K562 (cell line): Measurements from ENCODE around the gene RPF1. TPM values are rescaled to one million over a fixed set of nuclear protein-coding genes. Genes with fewer than 3 reads are reported as not detected.

Experiments used
- ATAC-seq: fragments of 200-7000 bp; cut with Tn5 transposase; 3 replicates; pipeline ENCODE4 v1.9.1; 2020; ENCODE audit warnings: moderate library complexity
- BruUV-seq: library from RNA; stranded (reverse); fragments of 400-500 nt; replicated peaks from 2 replicates; lab custom pipeline; 2021; lab: Mats Ljungman, UMichigan
- CTCF ChIA-PET: fragments of 300-600 bp; formaldehyde crosslinking; extraction: SDS; loops from one replicate; lab custom pipeline; 2021; ENCODE audit warnings: low intra/inter-chr PET ratio; lab: Yijun Ruan, JAX
- POLR2A ChIA-PET: fragments of 300-600, 350-650 bp; sonication (Branson Sonifier 250); formaldehyde crosslinking; extraction: SDS; loops from one replicate; lab custom pipeline; 2021; ENCODE audit warnings: antibody characterized with exemption, inconsistent platforms; lab: Yijun Ruan, JAX
- DNase-seq, 4 experiments: peaks; one replicate each; pipeline versions ENCODE4 v3.0.0 to v3.0.0-alpha.2; 2011 to 2018; ENCODE audit warnings: low spot score in 3 of 4, mixed read lengths in 3 of 4; ENCODE audit errors: extremely low read depth in 1 of 4
- FAIRE-seq: peaks from 2 replicates; lab custom pipeline; 2011; peaks lifted over from hg19 to GRCh38; lab: Jason Lieb, UNC
- H2AFZ ChIP-seq: 2 replicates; pipeline ENCODE4 v1.6.0; 2011; ENCODE audit warnings: low read depth, low read length, control low read depth, inconsistent platforms
- H3K27ac ChIP-seq: fragments of 200-600 bp; 3 replicates; pipeline ENCODE4 v1.8.0; 2011; ENCODE audit warnings: low read depth, mild to moderate bottlenecking, control low read depth, inconsistent platforms, low read length, moderate library complexity, mixed read lengths; ENCODE audit errors: extremely low read depth
- H3K27me3 ChIP-seq, 2 experiments: fragments of 300-600 bp in 1 of 2; 2 replicates in 1 of 2; 3 replicates in 1 of 2; pipeline versions ENCODE4 v1.6.0 to v1.8.0; 2011; ENCODE audit warnings: inconsistent platforms in 2 of 2, low read length in 2 of 2, mild to moderate bottlenecking in 1 of 2, mixed read lengths in 1 of 2, moderate library complexity in 1 of 2; ENCODE audit not compliant: control insufficient read depth in 2 of 2, insufficient read depth in 2 of 2
- H3K36me3 ChIP-seq: fragments of 300-600 bp; 3 replicates; pipeline ENCODE4 v1.8.0; 2011; ENCODE audit warnings: mild to moderate bottlenecking, low read length, inconsistent platforms; ENCODE audit not compliant: control insufficient read depth, insufficient read depth
- H3K4me1 ChIP-seq, 2 experiments: fragments of 200-600 bp in 1 of 2; replicated peaks in 1 of 2; 2 replicates in 1 of 2; 3 replicates in 1 of 2; pipeline versions ENCODE4 v1.5.1 to v1.8.0; 2011; ENCODE audit warnings: inconsistent platforms in 2 of 2, low read length in 2 of 2, mild to moderate bottlenecking in 1 of 2, mixed read lengths in 1 of 2, moderate library complexity in 1 of 2; ENCODE audit not compliant: control insufficient read depth in 2 of 2, insufficient read depth in 2 of 2
- H3K4me2 ChIP-seq: 2 replicates; pipeline ENCODE4 v1.6.1; 2011; ENCODE audit warnings: low read length, control low read depth, inconsistent platforms, mixed read lengths; ENCODE audit not compliant: insufficient read depth
- H3K4me3 ChIP-seq: fragments of 200-600 bp; sonication (generic), shearing (Covaris generic); 2 replicates; pipeline ENCODE4 v1.5.1; 2016; ENCODE audit warnings: control low read depth, inconsistent platforms
- H3K79me2 ChIP-seq: fragments of 200-600 bp; 3 replicates; pipeline ENCODE4 v1.8.0; 2011; ENCODE audit warnings: low read length, inconsistent platforms; ENCODE audit not compliant: control insufficient read depth, insufficient read depth
- H3K9ac ChIP-seq, 2 experiments: 2 replicates each; pipeline versions ENCODE4 v1.6.0 to v1.6.1; 2011; ENCODE audit warnings: low read depth in 2 of 2, low read length in 2 of 2, control low read depth in 1 of 2, inconsistent platforms in 1 of 2, mild to moderate bottlenecking in 1 of 2, mixed read lengths in 1 of 2; ENCODE audit not compliant: insufficient read depth in 1 of 2
- H3K9me1 ChIP-seq: one replicate; pipeline ENCODE4 v1.6.0; 2011; ENCODE audit warnings: inconsistent platforms, mild to moderate bottlenecking, low read length, moderate library complexity; ENCODE audit not compliant: control insufficient read depth, insufficient read depth
- H3K9me3 ChIP-seq: replicated peaks from 2 replicates; pipeline ENCODE4 v1.5.1; 2011; ENCODE audit warnings: low read depth, low read length, inconsistent platforms; ENCODE audit not compliant: control insufficient read depth, insufficient read depth
- H4K20me1 ChIP-seq: replicated peaks from 2 replicates; pipeline ENCODE4 v1.6.1; 2011; ENCODE audit warnings: low read length, inconsistent platforms, mixed read lengths; ENCODE audit not compliant: control insufficient read depth, insufficient read depth
- DACH1 ChIP-seq: fragments of 450-650 bp; IDR thresholded peaks from 2 replicates; pipeline ENCODE4 v1.6.1; 2018; ENCODE audit not compliant: partially characterized antibody
- EP400 ChIP-seq: fragments of 450-650 bp; IDR thresholded peaks from 2 replicates; pipeline ENCODE4 v1.6.1; 2017; ENCODE audit warnings: antibody characterized with exemption, mild to moderate bottlenecking, moderate library complexity
- HDAC3 ChIP-seq: fragments of 450-650 bp; IDR thresholded peaks from 2 replicates; pipeline ENCODE4 v1.6.1; 2018; ENCODE audit warnings: borderline replicate concordance, mild to moderate bottlenecking, moderate library complexity; ENCODE audit not compliant: partially characterized antibody
- HMG20B ChIP-seq: fragments of 250-450 bp; sonication (Bioruptor Pico); IDR thresholded peaks from 2 replicates; pipeline ENCODE4 v1.5.0; 2021; ENCODE audit warnings: mild to moderate bottlenecking
- MYBL2 ChIP-seq, 2 experiments: fragments of 450-650 bp in 1 of 2; sonication (generic) in 1 of 2; formaldehyde crosslinking in 1 of 2; IDR thresholded peaks; 2 replicates each; pipeline versions ENCODE4 v1.6.1 to v1.8.1; 2017 to 2022; ENCODE audit warnings: borderline replicate concordance in 1 of 2, inconsistent platforms in 1 of 2, low read depth in 1 of 2, mild to moderate bottlenecking in 1 of 2, missing genetic modification reagents in 1 of 2, moderate library complexity in 1 of 2
- NRF1 ChIP-seq, 2 experiments: fragments of 450-650 bp; IDR thresholded peaks in 1 of 2; conservative IDR thresholded peaks in 1 of 2; 2 replicates each; pipeline ENCODE4 v1.6.1; 2014; ENCODE audit warnings: mild to moderate bottlenecking in 2 of 2
- RAD21 ChIP-seq, 2 experiments: fragments of 250-450 bp in 1 of 2; fragments of 450-650 bp in 1 of 2; sonication (Bioruptor Pico) in 1 of 2; formaldehyde crosslinking in 1 of 2; IDR thresholded peaks in 1 of 2; conservative IDR thresholded peaks in 1 of 2; 2 replicates each; pipeline versions ENCODE4 v1.4.0 to v1.8.0; 2020 to 2022; ENCODE audit warnings: mild to moderate bottlenecking in 2 of 2, moderate library complexity in 1 of 2
- RFX1 ChIP-seq: fragments of 450-650 bp; IDR thresholded peaks from 2 replicates; pipeline ENCODE4 v1.6.1; 2016; ENCODE audit warnings: mild to moderate bottlenecking, moderate library complexity
- TEAD1 ChIP-seq, 2 experiments: fragments of 450-650 bp in 1 of 2; sonication (generic) in 1 of 2; formaldehyde crosslinking; IDR thresholded peaks; 2 replicates each; pipeline versions ENCODE4 v1.4.0 to v1.8.0; 2020 to 2022; ENCODE audit warnings: mild to moderate bottlenecking in 2 of 2, missing genetic modification reagents in 1 of 2
- ZKSCAN3 ChIP-seq: fragments of 250-450 bp; sonication (Bioruptor Pico); IDR thresholded peaks from 2 replicates; pipeline ENCODE4 v1.4.0; 2020
- ZNF41 ChIP-seq: fragments of 250-450 bp; sonication (Bioruptor Pico); conservative IDR thresholded peaks from 2 replicates; pipeline ENCODE4 v1.4.0; 2020; ENCODE audit warnings: mild to moderate bottlenecking
- ZNF444 ChIP-seq: fragments of 250-450 bp; sonication (Bioruptor Pico); IDR thresholded peaks from 2 replicates; pipeline ENCODE4 v1.4.0; 2020; ENCODE audit warnings: mild to moderate bottlenecking, moderate library complexity
- WGBS: fragments of 100-300 bp; shearing (Covaris generic); methylation state at CpG from one replicate; pipeline ENCODE4 v1.1.6; 2016; ENCODE audit warnings: low coverage, mixed read lengths; ENCODE audit not compliant: insufficient coverage; ENCODE audit errors: missing lambda C conversion rate; 5-methylcytosine and 5-hydroxymethylcytosine counted together
- in situ Hi-C: fragments of 300-500 bp; cut with MboI; formaldehyde crosslinking; loops from 4 replicates; pipeline ENCODE4 v1.15.0; 2018; ENCODE audit warnings: inconsistent platforms, mixed read lengths
- intact Hi-C: fragments of 100-400 bp; cut with micrococcal nuclease; formaldehyde crosslinking; loops from 2 replicates; pipeline ENCODE4 v1.14.2; 2022
- polyA plus RNA-seq, 8 experiments: library from polyadenylated mRNA; depleted of rRNA in 4 of 8; stranded (reverse) in 5 of 8; unstranded in 3 of 8; fragments of >200 nt; fragmentation: Nextera tagmentation in 2 of 8; fragmentation: Illumina TruSeq in 1 of 8; extraction: Ambion mirVana in 2 of 8; extraction: Trizol in 1 of 8; gene quantifications; 2 replicates each; pipeline versions ENCODE4 v1.2.1 to v1.2.3, GENCODE V29; 2011 to 2014; ENCODE audit warnings: inconsistent platforms in 1 of 8, missing spikeins in 1 of 8
- total RNA-seq, 7 experiments: library from RNA; depleted of rRNA in 6 of 7; stranded (reverse); fragments of >200 nt in 6 of 7; fragmentation: Illumina TruSeq in 2 of 7; extraction: Trizol in 2 of 7; gene quantifications; 2 replicates each; pipeline versions ENCODE4 v1.2.1 to v1.2.3, GENCODE V29; 2011 to 2021; ENCODE audit warnings: low replicate concordance in 1 of 7

The RPF1 gene
- total and polyA plus RNA-seq, 9 of the 15 experiments (the other 6 are each of a cell fraction or from before 2014, with no cell fraction given) = 52.4 to 156 (median 90.2) TPM

- FAIRE-seq (no peak), ATAC-seq (no peak)
Measured at GRCh38 chr1:84480650-84481049, 1.6 kb downstream of the RPF1 start.

More at GRCh38 chr1:84480650-84481049, 1.6 kb downstream of the RPF1 start:
- no peak overlapping the region; the same call in 2 of the 3 replicates for H3K27ac ChIP-seq
- peaks cover 0 to 5% of the 10 kb centered on the region in 2 experiments; a peak in 2 of 5 replicates for H3K4me1 ChIP-seq
- peaks cover 9% of the 10 kb centered on the region; the same call in 1 of the 2 replicates for H4K20me1 ChIP-seq
- 27% methylated on average over 4 of the region's 4 CpGs for WGBS
- no peaks in the 10 kb centered on the region; a peak in 1 of 5 replicates for H3K27me3 ChIP-seq
- DNase-seq = no peak
- H2AFZ ChIP-seq = no peak overlapping the region
- H3K9me3 ChIP-seq = peaks cover 9% of the 10 kb centered on the region
- BruUV-seq = no TSS peak
- H3K9me1 ChIP-seq = no peaks in the 10 kb centered on the region
- peaks cover 58% of the 10 kb centered on the region for H3K79me2 ChIP-seq
- H3K4me2 ChIP-seq = peak overlapping the region; percentile 95; the same call in 1 of the 2 replicates
- peaks cover 39% of the 10 kb centered on the region for H3K36me3 ChIP-seq
- CTCF ChIA-PET = no interaction called here
- in situ Hi-C loops = no loop called here
- no peak for TF ChIP-seq HDAC3
- no peak for TF ChIP-seq TEAD1 (CRISPR knock-in tag; IDR thresholded peaks at IDR 0.05)
- TF ChIP-seq DACH1 = no peak
- no peak for TF ChIP-seq NRF1 (conservative IDR thresholded peaks at IDR 0.05 in 1 of 2, IDR thresholded peaks at IDR 0.05 in 1 of 2)
- no peak for TF ChIP-seq EP400
- TF ChIP-seq RFX1 = no peak
- no peak for TF ChIP-seq HMG20B (CRISPR knock-in tag)
- TF ChIP-seq ZNF41 = no peak
- TF ChIP-seq MYBL2 (IDR thresholded peaks at IDR 0.05; ENCODE audit: low read depth) = no peak
- no peak for TF ChIP-seq MYBL2 (CRISPR knock-in tag; IDR thresholded peaks at IDR 0.05; ENCODE audit: borderline replicate concordance)
- no peak for TF ChIP-seq RAD21 (CRISPR knock-in tag; conservative IDR thresholded peaks at IDR 0.05 in 1 of 2, IDR thresholded peaks at IDR 0.05 in 1 of 2)
- no peak for TF ChIP-seq ZKSCAN3 (CRISPR knock-in tag)
- TF ChIP-seq ZNF444 (CRISPR knock-in tag) = no peak
- TF ChIP-seq, all 486 proteins: peak for 0
- intact Hi-C loops = no loop called here
- peak overlapping the region in 1 of 2 experiments; percentile 92; a peak in 2 of 4 replicates for H3K9ac ChIP-seq
- peak overlapping the region; percentile 89 for H3K4me3 ChIP-seq
- POLR2A ChIA-PET = interaction anchor here (0.6 to 2.9 kb wide), 6 partner anchors 10 to 46 kb away, joined by 3 to 34 read pairs (median 8); partner anchors contain the start of genes GNG5 and SPATA1
